Heart left ventricle (tissue), 13 donors: ENCODE data around the gene COL6A1.

Source experiments
- POLR2A ChIP-seq, 2 donors: fragments of 450-650 bp; IDR thresholded peaks; one replicate each; pipeline ENCODE4 v1.6.1; 2017; ENCODE audit warnings: antibody characterized with exemption in 2 of 2, mild to moderate bottlenecking in 2 of 2, moderate library complexity in 2 of 2
- TF ChIP-seq, protein P1 (sequence below), 12 donors: fragments of 200-600 bp; sonication (generic) in 4 of 12; IDR thresholded peaks; one replicate each; pipeline versions ENCODE4 v1.5.0 to v1.8.0; 2018 to 2022; ENCODE audit warnings: antibody characterized with exemption in 12 of 12, mild to moderate bottlenecking in 5 of 12
- donor health status: ischemic (EF 13 %, LVEDD 7.1; RV severe dilation, severe dysfunction).
- donor health status: DM: no; HTN: yes; CAD: no.
- donor health status: DM: no; HTN: no; CAD: no.
- donor health status: ischemic (EF 25% LVEDD 6.9; RV normal size, moderate dysfunction).
- donor health status: ischemic (EF 25% LVEDD 5.7; RV mildly dilated, moderate dysfunction).
- donor health status: ischemic (EF 35%, LVEDD 5.7; RV mildly dilated, moderate dysfunction).
- donor health status: nonischemic (EF 11% LVEDD 7.7; RV severe dilation, severe dysfunction).
- donor health status: DM: yes; HTN: yes; CAD: no.
- donor health status: PGD.
- donor health status: ischemic (EF 29% LVEDD 5.4; RV normal size, mild dysfunction).
- donor health status: nonischemic (EF 23%, LVEDD 6.1; RV moderate dilation, normal function).

DNA sequence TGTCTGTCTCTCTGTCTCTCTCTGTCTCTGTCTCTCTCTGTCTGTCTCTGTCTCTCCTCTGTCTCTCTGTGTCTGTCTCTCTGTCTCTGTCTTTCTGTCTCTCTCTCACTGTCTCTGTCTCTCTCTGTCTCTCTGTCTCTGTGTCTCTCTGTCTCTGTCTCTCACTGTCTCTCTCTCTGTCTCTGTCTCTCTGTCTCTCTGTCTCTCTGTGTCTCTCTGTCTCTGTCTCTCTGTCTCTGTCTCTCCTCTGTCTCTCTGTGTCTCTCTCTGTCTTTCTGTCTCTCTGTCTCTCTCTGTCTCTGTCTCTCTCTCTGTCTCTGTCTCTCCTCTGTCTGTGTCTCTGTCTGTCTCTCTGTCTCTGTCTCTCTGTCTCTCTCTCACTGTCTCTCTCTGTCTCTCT lies 873 bp upstream of the COL6A1 start:
- no peak for TF ChIP-seq POLR2A (IDR thresholded peaks at IDR 0.05)
- TF ChIP-seq, protein P1, sequence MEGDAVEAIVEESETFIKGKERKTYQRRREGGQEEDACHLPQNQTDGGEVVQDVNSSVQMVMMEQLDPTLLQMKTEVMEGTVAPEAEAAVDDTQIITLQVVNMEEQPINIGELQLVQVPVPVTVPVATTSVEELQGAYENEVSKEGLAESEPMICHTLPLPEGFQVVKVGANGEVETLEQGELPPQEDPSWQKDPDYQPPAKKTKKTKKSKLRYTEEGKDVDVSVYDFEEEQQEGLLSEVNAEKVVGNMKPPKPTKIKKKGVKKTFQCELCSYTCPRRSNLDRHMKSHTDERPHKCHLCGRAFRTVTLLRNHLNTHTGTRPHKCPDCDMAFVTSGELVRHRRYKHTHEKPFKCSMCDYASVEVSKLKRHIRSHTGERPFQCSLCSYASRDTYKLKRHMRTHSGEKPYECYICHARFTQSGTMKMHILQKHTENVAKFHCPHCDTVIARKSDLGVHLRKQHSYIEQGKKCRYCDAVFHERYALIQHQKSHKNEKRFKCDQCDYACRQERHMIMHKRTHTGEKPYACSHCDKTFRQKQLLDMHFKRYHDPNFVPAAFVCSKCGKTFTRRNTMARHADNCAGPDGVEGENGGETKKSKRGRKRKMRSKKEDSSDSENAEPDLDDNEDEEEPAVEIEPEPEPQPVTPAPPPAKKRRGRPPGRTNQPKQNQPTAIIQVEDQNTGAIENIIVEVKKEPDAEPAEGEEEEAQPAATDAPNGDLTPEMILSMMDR (IDR thresholded peaks at IDR 0.05): no peak
